Lower lobe of right lung (tissue), 2 donors: ENCODE measurements around the gene LTBP1. TPM values are rescaled to one million over a fixed set of nuclear protein-coding genes. Genes with fewer than 3 reads are reported as not detected.

Experiments used
- ATAC-seq, 2 donors: fragments of 200-7000 bp; cut with Tn5 transposase; one replicate each; pipeline ENCODE4 v1.9.1; 2020 to 2022; ENCODE audit warnings: mild to moderate bottlenecking in 2 of 2, moderate library complexity in 2 of 2
- DNase-seq: peaks from one replicate; pipeline ENCODE4 v3.0.0-alpha.2; 2020
- H3K27ac ChIP-seq: fragments of 200-600 bp; one replicate; pipeline ENCODE4 v1.8.0; 2022
- H3K27me3 ChIP-seq: fragments of 200-600 bp; one replicate; pipeline ENCODE4 v1.8.0; 2022; ENCODE audit warnings: low read depth
- H3K36me3 ChIP-seq: fragments of 200-600 bp; one replicate; pipeline ENCODE4 v1.8.0; 2022; ENCODE audit warnings: mild to moderate bottlenecking
- H3K4me1 ChIP-seq: fragments of 200-600 bp; one replicate; pipeline ENCODE4 v1.8.0; 2022
- H3K4me3 ChIP-seq: fragments of 200-600 bp; one replicate; pipeline ENCODE4 v1.8.0; 2022; ENCODE audit warnings: mild to moderate bottlenecking
- H3K9me3 ChIP-seq: fragments of 200-600 bp; one replicate; pipeline ENCODE4 v1.8.0; 2022
- CTCF ChIP-seq: fragments of 200-600 bp; IDR thresholded peaks from one replicate; pipeline ENCODE4 v1.8.0; 2022; ENCODE audit warnings: antibody characterized with exemption, mild to moderate bottlenecking
- intact Hi-C: fragments of 100-400 bp; cut with DNase I; formaldehyde crosslinking; loops from one replicate; pipeline ENCODE4 v1.11.0; 2022
- total RNA-seq: library from RNA; stranded (reverse); fragmentation: NEBNext Ultra II Directional; extraction: Animal tissue kit (Norgen Biotek cat#: 25700); gene quantifications from one replicate; pipeline ENCODE4 v1.2.1, GENCODE V29; 2021
- donor health status: DM: no; HTN: yes; CAD: no; lungs with severe emphysema.

The LTBP1 gene
- total RNA-seq, 1 donor from 2014 or later, result 34.7 TPM

DNA sequence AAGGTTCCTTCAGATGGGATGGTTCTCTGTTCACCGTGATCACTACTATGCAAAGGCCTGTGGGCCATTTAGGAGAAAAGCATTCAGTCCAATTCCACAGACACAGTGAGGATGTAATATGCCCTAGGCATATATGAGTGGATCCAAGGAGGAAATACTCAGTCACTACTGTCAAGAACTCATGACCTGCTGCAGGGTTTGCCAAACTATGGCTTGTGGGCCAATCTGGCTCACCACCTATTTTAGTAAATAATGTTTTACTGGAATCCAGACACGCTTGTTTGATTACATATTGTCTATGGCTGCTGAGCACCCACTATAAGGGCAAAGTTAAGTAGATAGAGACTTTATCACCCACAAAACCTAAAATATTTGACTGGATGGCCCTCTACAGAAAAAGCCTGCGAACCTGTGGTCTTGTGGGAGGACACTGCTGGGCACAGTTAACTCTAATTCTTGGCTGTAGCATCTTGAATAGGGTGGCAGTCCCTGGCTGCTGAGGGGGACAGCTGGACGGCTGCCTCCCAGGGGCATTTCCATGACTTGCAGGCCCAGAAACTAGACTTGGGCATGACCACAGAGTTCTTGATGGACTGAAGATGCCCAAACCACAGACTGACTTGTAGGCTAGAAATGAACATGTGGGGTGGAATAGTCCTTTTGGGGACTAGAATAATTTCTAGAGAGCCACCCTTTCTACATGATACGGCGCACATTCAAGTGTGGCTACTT lies 20.6 kb upstream of the LTBP1 start:
- intact Hi-C loops, result no loop called here
- Histone ChIP-seq H3K9me3 (no peaks in the 10 kb centered on the region), H3K4me1 (no peaks in the 10 kb centered on the region), H3K36me3 (no peaks in the 10 kb centered on the region), H3K27me3 (peaks cover 4% of the 10 kb centered on the region), H3K4me3 (no peak overlapping the region), H3K27ac (no peak overlapping the region)
- TF ChIP-seq CTCF, result no peak
- DNase-seq, result no peak
- no peak for ATAC-seq

GRCh38 chr2:32926708-32927084 lies 20.1 kb upstream of the LTBP1 start:
- Histone ChIP-seq H3K36me3 (no peaks in the 10 kb centered on the region), H3K27me3 (peaks cover 4% of the 10 kb centered on the region), H3K4me1 (no peaks in the 10 kb centered on the region), H3K27ac (no peak overlapping the region), H3K4me3 (no peak overlapping the region), H3K9me3 (no peaks in the 10 kb centered on the region)
- intact Hi-C loops, result no loop called here
- no peak for TF ChIP-seq CTCF
- ATAC-seq (no peak), DNase-seq (no peak)

GRCh38 chr2:32930436-32930835 lies 16.3 kb upstream of the LTBP1 start:
- Histone ChIP-seq H3K9me3 (no peaks in the 10 kb centered on the region), H3K27me3 (peaks cover 4% of the 10 kb centered on the region), H3K4me1 (no peaks in the 10 kb centered on the region), H3K27ac (no peak overlapping the region), H3K36me3 (no peaks in the 10 kb centered on the region), H3K4me3 (no peak overlapping the region)
- intact Hi-C loops, result no loop called here
- DNase-seq (no peak), ATAC-seq (no peak)
- TF ChIP-seq CTCF, result no peak

- no peak for ATAC-seq
These were observed 15.2 kb upstream of the LTBP1 start for GRCh38 chr2:32931519-32931918.

GRCh38 chr2:32931945-32932709 lies 14.6 kb upstream of the LTBP1 start:
- ATAC-seq, result no peak
- peaks cover 4% of the 10 kb centered on the region for H3K27me3 ChIP-seq
- TF ChIP-seq CTCF, result no peak
- no peak for DNase-seq
- intact Hi-C loops, result no loop called here
- H3K4me1 ChIP-seq, result no peaks in the 10 kb centered on the region
- H3K36me3 ChIP-seq, result no peaks in the 10 kb centered on the region
- no peaks in the 10 kb centered on the region for H3K9me3 ChIP-seq
- no peak overlapping the region for H3K27ac ChIP-seq
- H3K4me3 ChIP-seq, result no peak overlapping the region

More at GRCh38 chr2:32931519-32931918, 15.2 kb upstream of the LTBP1 start:
- no peaks in the 10 kb centered on the region for H3K4me1 ChIP-seq
- intact Hi-C loops, result no loop called here
- H3K27me3 ChIP-seq, result peaks cover 4% of the 10 kb centered on the region
- no peak for DNase-seq
- H3K9me3 ChIP-seq, result no peaks in the 10 kb centered on the region
- no peak for TF ChIP-seq CTCF
- no peaks in the 10 kb centered on the region for H3K36me3 ChIP-seq
- no peak overlapping the region for H3K4me3 ChIP-seq
- no peak overlapping the region for H3K27ac ChIP-seq
